ENCODE measurements around the gene BIRC2. TPM values are rescaled to one million over a fixed set of nuclear protein-coding genes. Genes with fewer than 3 reads are reported as not detected.

The BIRC2 gene
- polyA plus RNA-seq, 2 of the 4 experiments (the other 2 are of a cell fraction): 24.2 to 60.4 TPM

DNA sequence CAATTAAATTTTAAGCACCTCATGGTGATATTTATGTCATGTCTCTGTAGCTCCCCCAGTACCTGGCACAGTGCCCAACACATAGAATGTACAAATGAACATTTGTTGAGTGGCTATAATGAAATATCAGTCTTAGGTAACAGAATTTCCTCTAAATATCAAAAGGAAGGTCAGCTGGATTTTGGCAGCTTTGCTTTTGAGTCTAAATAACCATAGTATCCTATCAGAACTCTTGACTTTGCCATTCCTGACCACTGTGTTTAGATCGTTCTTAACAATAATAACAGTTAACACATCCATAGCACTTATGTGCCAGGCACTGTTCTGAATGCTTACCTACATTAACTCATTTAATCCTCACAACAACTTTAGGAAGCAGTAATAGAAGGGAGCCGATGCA is 79.0 kb downstream of the BIRC2 start:
- FAIRE-seq: no peak
- Histone ChIP-seq H3K4me3 (no peak overlapping the region), H3K27ac (no peak overlapping the region)

DNA sequence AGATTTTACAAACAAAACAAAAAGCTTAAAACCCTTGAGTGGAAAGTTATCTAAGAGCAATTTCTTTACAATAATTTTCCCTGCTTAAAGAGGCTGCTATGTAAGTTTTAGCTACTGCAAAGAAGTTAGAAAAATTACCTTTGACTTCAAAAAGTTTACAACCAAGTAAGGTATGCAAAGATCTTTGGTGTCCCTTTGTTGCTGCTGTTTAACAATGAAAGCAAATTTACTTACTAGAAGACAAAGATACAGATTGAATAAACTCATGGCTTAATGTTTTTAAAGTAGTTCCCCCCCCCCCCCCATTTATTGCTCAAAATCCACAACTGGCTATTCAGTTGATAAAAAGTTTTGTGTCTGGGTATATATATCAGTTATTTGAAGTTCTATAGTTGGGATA is 79.6 kb downstream of the BIRC2 start:
- no peak overlapping the region for H3K27ac ChIP-seq
- ATAC-seq (no peak), DNase-seq (ENCODE audit: low read depth in 1 of 2, low spot score in 1 of 2) (no peak), FAIRE-seq (no peak)
- peaks cover 6% of the 10 kb centered on the region; the same call in 2 of the 3 replicates for H3K4me1 ChIP-seq
- ChIA-PET CTCF (interaction anchor here (2.1 kb wide), 1 partner anchor 240 kb away, joined by 8 read pairs; no protein-coding TSS in a partner anchor), POLR2A (no interaction called here)
- no peaks in the 10 kb centered on the region for H3K9me3 ChIP-seq
- no peak overlapping the region for H3K4me2 ChIP-seq
- H3K4me3 ChIP-seq: no peak overlapping the region
- no peak for TF ChIP-seq ZNF302 (CRISPR knock-in tag; IDR thresholded peaks at IDR 0.05)
- TF ChIP-seq, protein P1, sequence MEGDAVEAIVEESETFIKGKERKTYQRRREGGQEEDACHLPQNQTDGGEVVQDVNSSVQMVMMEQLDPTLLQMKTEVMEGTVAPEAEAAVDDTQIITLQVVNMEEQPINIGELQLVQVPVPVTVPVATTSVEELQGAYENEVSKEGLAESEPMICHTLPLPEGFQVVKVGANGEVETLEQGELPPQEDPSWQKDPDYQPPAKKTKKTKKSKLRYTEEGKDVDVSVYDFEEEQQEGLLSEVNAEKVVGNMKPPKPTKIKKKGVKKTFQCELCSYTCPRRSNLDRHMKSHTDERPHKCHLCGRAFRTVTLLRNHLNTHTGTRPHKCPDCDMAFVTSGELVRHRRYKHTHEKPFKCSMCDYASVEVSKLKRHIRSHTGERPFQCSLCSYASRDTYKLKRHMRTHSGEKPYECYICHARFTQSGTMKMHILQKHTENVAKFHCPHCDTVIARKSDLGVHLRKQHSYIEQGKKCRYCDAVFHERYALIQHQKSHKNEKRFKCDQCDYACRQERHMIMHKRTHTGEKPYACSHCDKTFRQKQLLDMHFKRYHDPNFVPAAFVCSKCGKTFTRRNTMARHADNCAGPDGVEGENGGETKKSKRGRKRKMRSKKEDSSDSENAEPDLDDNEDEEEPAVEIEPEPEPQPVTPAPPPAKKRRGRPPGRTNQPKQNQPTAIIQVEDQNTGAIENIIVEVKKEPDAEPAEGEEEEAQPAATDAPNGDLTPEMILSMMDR (IDR thresholded peaks at IDR 0.05): no peak
- TF ChIP-seq SREBF2 (IDR thresholded peaks at IDR 0.05): no peak
- TF ChIP-seq ZC3H11A (IDR thresholded peaks at IDR 0.05): no peak
- TF ChIP-seq, protein P2, sequence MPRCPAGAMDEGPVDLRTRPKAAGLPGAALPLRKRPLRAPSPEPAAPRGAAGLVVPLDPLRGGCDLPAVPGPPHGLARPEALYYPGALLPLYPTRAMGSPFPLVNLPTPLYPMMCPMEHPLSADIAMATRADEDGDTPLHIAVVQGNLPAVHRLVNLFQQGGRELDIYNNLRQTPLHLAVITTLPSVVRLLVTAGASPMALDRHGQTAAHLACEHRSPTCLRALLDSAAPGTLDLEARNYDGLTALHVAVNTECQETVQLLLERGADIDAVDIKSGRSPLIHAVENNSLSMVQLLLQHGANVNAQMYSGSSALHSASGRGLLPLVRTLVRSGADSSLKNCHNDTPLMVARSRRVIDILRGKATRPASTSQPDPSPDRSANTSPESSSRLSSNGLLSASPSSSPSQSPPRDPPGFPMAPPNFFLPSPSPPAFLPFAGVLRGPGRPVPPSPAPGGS (IDR thresholded peaks at IDR 0.05): no peak
- TF ChIP-seq FOXS1 (CRISPR knock-in tag; IDR thresholded peaks at IDR 0.05): no peak
- TF ChIP-seq, protein P3, sequence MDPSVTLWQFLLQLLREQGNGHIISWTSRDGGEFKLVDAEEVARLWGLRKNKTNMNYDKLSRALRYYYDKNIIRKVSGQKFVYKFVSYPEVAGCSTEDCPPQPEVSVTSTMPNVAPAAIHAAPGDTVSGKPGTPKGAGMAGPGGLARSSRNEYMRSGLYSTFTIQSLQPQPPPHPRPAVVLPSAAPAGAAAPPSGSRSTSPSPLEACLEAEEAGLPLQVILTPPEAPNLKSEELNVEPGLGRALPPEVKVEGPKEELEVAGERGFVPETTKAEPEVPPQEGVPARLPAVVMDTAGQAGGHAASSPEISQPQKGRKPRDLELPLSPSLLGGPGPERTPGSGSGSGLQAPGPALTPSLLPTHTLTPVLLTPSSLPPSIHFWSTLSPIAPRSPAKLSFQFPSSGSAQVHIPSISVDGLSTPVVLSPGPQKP (IDR thresholded peaks at IDR 0.05; ENCODE audit: low read depth, low read length): no peak
- no peak for TF ChIP-seq CBX8 (IDR thresholded peaks at IDR 0.05)
- no peak for TF ChIP-seq NR3C1 (IDR thresholded peaks at IDR 0.05)
- TF ChIP-seq RNF2 (IDR thresholded peaks at IDR 0.05; ENCODE audit: borderline replicate concordance, low read depth): no peak

More for the DNA sequence above, 79.0 kb downstream of the BIRC2 start:
- ChIA-PET POLR2A (interaction anchor here (0.7 kb wide), 1 partner anchor 50 kb away, joined by 4 read pairs; no protein-coding TSS in a partner anchor), CTCF (interaction anchor here (0.8 to 2.1 kb wide), 2 partner anchors 70 to 240 kb away, joined by 3 to 8 read pairs; no protein-coding TSS in a partner anchor)
- Histone ChIP-seq H3K4me2 (no peak overlapping the region), H3K4me1 (peaks cover 10% of the 10 kb centered on the region), H3K9me3 (no peaks in the 10 kb centered on the region)
- 87% methylated on average over 2 of the region's 2 CpGs for WGBS (ENCODE audit: missing lambda C conversion rate)
- no peak for DNase-seq (ENCODE audit: low read depth in 1 of 2, low spot score in 1 of 2)
- TF ChIP-seq, protein P4, sequence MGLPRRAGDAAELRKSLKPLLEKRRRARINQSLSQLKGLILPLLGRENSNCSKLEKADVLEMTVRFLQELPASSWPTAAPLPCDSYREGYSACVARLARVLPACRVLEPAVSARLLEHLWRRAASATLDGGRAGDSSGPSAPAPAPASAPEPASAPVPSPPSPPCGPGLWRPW (IDR thresholded peaks at IDR 0.05): no peak
- TF ChIP-seq, protein P1 (IDR thresholded peaks at IDR 0.05): no peak
- TF ChIP-seq JUNB (IDR thresholded peaks at IDR 0.05) (no peak), KDM1A (IDR thresholded peaks at IDR 0.05; ENCODE audit: low read depth) (no peak), POLR2AphosphoS2 (conservative IDR thresholded peaks at IDR 0.05; ENCODE audit: low read length) (no peak), SMC3 (IDR thresholded peaks at IDR 0.05) (no peak), NPAS2 (CRISPR knock-in tag; IDR thresholded peaks at IDR 0.05; ENCODE audit: borderline replicate concordance) (no peak), ZNF302 (CRISPR knock-in tag; IDR thresholded peaks at IDR 0.05) (no peak), NR3C1 (IDR thresholded peaks at IDR 0.05) (no peak), ESRRA (IDR thresholded peaks at IDR 0.05; ENCODE audit: borderline replicate concordance, low read length) (no peak), EHF (CRISPR knock-in tag; IDR thresholded peaks at IDR 0.05) (no peak), JUN (IDR thresholded peaks at IDR 0.05) (no peak), RCOR1 (IDR thresholded peaks at IDR 0.05; ENCODE audit: low read depth, low read length) (no peak), RNF2 (IDR thresholded peaks at IDR 0.05; ENCODE audit: borderline replicate concordance, low read depth) (no peak), CBX8 (IDR thresholded peaks at IDR 0.05) (no peak), RARB (CRISPR knock-in tag; IDR thresholded peaks at IDR 0.05) (no peak)
- TF ChIP-seq, protein P5, sequence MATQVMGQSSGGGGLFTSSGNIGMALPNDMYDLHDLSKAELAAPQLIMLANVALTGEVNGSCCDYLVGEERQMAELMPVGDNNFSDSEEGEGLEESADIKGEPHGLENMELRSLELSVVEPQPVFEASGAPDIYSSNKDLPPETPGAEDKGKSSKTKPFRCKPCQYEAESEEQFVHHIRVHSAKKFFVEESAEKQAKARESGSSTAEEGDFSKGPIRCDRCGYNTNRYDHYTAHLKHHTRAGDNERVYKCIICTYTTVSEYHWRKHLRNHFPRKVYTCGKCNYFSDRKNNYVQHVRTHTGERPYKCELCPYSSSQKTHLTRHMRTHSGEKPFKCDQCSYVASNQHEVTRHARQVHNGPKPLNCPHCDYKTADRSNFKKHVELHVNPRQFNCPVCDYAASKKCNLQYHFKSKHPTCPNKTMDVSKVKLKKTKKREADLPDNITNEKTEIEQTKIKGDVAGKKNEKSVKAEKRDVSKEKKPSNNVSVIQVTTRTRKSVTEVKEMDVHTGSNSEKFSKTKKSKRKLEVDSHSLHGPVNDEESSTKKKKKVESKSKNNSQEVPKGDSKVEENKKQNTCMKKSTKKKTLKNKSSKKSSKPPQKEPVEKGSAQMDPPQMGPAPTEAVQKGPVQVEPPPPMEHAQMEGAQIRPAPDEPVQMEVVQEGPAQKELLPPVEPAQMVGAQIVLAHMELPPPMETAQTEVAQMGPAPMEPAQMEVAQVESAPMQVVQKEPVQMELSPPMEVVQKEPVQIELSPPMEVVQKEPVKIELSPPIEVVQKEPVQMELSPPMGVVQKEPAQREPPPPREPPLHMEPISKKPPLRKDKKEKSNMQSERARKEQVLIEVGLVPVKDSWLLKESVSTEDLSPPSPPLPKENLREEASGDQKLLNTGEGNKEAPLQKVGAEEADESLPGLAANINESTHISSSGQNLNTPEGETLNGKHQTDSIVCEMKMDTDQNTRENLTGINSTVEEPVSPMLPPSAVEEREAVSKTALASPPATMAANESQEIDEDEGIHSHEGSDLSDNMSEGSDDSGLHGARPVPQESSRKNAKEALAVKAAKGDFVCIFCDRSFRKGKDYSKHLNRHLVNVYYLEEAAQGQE (IDR thresholded peaks at IDR 0.05): no peak
- ATAC-seq: no peak

Data from A549 (cell line).